ENCODE measurements around the gene WBP1L.

- TF ChIP-seq, protein P1, sequence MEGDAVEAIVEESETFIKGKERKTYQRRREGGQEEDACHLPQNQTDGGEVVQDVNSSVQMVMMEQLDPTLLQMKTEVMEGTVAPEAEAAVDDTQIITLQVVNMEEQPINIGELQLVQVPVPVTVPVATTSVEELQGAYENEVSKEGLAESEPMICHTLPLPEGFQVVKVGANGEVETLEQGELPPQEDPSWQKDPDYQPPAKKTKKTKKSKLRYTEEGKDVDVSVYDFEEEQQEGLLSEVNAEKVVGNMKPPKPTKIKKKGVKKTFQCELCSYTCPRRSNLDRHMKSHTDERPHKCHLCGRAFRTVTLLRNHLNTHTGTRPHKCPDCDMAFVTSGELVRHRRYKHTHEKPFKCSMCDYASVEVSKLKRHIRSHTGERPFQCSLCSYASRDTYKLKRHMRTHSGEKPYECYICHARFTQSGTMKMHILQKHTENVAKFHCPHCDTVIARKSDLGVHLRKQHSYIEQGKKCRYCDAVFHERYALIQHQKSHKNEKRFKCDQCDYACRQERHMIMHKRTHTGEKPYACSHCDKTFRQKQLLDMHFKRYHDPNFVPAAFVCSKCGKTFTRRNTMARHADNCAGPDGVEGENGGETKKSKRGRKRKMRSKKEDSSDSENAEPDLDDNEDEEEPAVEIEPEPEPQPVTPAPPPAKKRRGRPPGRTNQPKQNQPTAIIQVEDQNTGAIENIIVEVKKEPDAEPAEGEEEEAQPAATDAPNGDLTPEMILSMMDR (IDR thresholded peaks at IDR 0.05; ENCODE audit: poor library complexity, severe bottlenecking) = no peak
- TF ChIP-seq EP300 (conservative IDR thresholded peaks at IDR 0.05; ENCODE audit: poor library complexity, severe bottlenecking) (no peak), EZH2 (IDR thresholded peaks at IDR 0.05; ENCODE audit: borderline replicate concordance, insufficient read depth, low read length, poor library complexity, severe bottlenecking) (no peak), TAF1 (IDR thresholded peaks at IDR 0.05; ENCODE audit: low read depth) (no peak)
Observed at GRCh38 chr10:102710609-102711008, 33.1 kb upstream of the WBP1L start.
